RPMI8226 (cell line): ENCODE measurements around the gene PXDC1.
"Not testable (repeated sequence)": the region's sequence is repeated elsewhere in the genome, so short reads cannot be mapped to it uniquely, and the experiment has no call there.

Experiments
- DNase-seq: peaks from one replicate; pipeline ENCODE4 v3.0.0-alpha.2; 2015

Gene PXDC1

DNA sequence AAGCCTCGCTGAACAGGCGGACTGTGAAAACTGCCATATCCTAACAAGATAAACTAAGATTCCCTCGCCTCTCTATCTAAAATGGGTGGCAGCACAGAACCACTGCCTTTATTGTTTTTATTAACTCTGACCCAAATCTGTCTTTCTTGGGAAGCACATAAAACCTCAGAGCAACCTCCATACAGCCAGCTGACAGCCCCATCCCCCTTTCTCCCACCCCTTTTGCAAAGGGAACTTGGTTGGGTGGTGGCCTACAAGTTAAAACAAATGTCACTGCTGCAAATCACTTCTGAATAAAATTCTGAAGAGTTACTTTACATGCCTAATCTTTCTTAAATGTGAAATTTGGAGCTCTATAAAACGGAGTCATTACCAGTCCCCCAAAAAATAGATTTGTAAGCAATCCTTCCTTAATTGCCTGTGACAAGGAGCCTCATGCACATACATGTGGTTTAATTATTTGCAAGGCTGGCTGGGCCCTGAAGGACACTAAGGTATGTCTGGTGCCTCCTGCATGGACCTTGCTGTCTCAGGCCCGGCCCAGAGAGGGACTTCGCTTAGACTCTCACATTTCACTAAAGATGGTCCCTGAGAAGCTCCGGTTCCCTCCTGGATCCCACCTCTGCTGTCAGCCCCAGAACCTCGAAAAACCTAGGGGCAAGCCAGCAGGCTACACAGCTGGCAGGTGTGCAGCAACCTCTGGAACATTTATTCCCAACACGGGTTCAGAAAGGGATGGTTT, 21.7 kb downstream of the PXDC1 start:
- no peak for DNase-seq

DNA sequence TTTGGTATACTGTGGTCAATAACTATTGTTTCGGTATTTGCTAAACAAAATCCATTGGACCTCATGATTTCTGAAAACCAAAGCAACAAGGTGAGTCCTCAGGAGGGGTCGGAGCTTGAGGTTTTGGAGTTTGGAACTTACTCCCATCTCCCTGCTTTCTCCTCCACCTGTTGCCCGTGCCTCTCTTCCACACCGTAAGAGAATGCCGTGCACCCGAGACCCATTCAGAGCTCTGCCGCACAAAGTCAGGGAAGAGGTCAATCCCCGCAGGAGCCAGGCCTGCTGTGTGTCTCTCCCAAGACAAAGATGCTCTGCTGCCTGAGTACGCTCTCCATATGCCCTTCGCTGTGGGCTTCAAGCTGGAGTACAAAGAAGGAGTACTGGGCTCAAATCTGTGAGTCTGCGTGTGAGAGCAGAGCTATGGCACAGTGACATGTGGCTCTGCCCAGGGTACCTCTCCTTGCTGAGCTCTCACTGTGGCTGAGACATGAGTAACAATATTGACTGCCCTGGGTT, 23.9 kb downstream of the PXDC1 start:
- no peak for DNase-seq

DNA sequence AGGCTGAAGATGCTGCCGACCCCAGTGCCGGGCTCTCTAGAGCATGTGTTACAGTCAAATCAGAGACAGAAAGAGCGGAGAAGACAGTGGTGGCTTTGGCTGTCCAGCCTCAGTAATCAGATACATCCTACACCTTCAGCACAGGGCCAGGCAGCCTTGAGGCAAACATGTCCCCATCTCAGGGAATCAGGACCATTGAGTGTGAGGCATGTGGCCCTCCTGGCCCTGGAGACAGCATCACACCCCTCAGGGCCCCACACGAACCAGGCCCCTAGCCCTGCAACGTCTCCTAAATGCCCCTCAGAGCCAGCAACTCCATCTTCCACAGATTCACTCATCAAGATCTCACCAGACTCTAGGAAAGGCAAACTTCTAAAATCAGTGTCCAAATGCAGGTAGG, 24.5 kb downstream of the PXDC1 start:
- DNase-seq = no peak

DNA sequence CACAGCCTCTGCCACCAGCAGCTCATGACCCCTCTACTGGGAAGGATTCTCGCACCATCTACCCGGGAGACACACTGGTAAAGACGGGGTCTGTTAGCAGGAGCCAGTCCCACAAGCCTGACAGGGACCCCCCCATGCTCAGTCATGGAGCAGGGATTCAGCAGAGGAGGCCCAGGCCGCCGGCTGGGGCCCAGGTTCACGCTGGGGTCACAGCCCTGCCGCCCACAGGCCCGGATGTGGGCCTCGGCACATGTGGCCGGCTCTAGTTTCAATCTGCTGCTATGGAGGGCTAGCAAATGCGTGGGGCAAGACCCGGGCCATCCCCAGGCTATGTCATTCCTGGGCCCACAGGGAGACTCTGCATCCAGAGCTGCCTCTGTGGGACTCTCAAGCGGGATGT, 25.1 kb downstream of the PXDC1 start:
- DNase-seq = peak; percentile 59

- DNase-seq = no peak
Observed at GRCh38 chr6:3725145-3726047, 26.1 kb downstream of the PXDC1 start.

- no peak for DNase-seq
Observed at GRCh38 chr6:3724451-3725144, 26.9 kb downstream of the PXDC1 start.

DNA sequence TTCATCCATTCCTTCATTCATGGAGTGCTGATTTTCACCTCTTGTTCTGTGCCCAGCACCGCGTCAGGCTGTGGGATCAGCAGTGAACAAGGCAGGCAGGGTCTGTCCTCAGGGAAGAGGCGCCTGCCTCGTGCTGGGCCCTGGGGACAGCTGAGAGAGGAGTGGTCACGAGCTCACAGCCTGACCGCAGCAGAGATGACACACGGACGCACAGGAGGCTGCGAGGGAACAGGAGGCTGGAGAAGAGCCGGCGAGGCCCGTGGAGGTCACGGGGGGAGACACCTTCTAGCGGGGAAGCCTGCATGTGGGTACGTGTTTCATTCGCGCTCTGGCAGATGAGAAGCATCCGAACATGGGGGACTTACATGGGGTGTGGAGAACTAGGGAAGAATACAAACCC, 27.5 kb downstream of the PXDC1 start:
- no peak for DNase-seq

DNA sequence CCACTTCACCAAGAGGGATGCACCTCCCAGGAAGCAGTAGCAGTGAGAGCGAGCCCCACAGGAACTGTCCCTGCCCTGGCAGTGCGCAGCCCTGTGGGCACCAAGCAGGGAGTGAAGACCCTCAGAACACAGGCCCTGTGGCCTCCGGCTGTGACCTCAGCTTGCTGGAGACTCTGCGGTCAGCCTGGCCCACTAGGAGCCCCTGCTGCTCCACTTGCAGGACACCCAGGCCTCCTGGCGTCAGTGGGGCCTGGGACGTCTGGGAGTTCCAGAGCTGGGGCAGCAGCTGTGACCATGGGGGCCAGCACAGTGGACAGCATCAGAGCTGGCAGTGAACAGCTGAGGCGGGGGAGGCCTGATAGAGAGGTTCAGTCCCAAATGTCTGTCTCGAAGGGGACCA, 28.3 kb downstream of the PXDC1 start:
- DNase-seq = no peak

GRCh38 chr6:3722785-3723184, 28.7 kb downstream of the PXDC1 start:
- DNase-seq = no peak

- no peak for DNase-seq
Observed at GRCh38 chr6:3721810-3722621, 29.5 kb downstream of the PXDC1 start.

DNA sequence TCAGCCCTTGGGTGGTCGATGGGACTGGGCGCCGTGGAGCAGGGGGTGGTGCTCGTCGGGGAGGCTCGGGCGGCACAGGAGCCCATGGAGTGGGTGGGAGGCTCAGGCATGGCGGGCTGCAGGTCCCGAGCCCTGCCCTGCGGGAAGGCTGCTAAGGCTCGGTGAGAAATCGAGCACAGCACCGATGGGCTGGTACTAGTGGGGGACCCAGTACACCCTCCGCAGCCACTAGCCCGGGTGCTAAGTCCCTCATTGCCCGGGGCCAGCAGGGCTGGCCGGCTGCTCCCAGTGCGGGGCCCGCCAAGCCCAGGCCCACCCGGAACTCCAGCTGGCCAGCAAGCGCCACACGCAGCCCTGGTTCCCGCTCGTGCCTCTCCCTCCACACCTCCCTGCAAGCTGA, 30.7 kb downstream of the PXDC1 start:
- not testable (repeated sequence) for DNase-seq

DNA sequence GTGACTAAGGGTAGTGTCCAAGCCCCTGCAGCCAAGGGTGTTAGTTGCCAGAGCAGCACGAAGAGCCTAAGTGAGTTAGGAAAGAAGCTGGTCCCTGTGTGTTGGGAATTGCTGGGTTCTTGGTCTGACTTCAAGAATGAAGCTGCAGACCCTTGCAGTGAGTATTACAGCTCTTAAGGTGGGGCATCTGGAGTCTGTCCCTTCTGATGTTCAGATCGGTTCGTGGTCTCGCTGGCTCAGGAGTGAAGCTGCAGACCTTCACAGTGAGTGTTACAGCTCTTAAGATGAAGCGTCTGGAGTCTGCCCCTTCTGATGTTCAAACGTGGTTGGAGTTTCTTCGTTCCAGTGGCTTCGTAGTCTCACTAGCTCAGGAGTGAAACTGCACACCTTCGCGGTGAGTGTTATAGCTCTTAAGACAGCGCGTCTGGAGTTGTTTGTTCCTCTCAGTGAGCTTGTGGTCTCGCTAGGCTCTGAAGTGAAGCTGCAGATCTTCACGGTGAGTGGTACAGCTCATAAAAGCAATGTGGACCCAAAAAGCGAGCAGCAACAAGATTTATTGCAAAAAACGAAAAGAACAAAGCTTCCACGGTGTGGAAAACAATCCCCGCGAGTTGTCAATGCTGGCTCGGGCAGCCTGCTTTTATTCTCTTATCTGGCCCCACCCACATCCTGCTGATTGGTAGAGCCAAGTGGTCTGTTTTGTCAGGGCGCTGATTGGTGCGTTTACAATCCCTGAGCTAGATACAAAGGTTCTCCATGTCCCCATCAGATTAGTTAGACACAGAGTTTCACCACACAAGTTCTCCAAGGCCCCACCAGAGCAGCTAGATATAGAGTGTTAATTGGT, 31.8 kb downstream of the PXDC1 start:
- no peak for DNase-seq

DNA sequence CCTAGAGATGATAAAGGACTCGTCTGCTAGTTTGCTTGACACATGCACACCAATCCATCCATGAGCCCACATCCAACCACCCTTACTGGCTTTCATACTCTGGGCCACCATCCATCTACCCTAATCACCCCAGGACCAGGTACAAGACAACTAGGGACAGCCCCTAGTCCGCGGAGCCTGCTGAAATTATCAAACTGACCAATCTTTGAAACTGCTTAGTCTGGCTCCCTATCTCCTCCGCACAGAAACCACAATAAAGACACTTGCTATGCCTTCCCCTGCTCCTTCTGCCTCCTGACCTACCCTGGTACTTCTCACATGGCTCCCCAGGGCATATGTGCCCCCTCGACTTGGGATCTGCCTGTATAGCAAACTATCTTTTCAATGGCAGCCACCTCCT, 33.1 kb downstream of the PXDC1 start:
- no peak for DNase-seq

DNA sequence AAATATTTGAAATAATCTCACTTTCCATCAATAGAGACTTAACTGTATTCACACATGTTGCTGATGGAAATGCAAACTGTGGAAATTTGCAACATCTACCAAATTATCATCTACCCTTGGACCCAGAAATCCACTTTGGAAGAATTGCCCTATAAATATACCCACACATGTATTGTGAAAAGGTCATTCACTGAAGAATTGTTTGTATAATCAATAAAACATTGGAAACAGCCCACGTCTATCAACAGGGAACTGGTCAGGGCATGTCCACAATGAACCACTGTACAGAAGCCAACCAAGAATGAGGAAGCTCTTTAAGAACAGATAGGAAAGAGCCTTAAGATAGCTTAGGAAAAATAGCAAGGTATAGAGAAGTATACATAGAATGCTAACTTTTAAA, 36.2 kb downstream of the PXDC1 start:
- no peak for DNase-seq

- no peak for DNase-seq
Observed at GRCh38 chr6:3714768-3715167, 36.7 kb downstream of the PXDC1 start.

DNA sequence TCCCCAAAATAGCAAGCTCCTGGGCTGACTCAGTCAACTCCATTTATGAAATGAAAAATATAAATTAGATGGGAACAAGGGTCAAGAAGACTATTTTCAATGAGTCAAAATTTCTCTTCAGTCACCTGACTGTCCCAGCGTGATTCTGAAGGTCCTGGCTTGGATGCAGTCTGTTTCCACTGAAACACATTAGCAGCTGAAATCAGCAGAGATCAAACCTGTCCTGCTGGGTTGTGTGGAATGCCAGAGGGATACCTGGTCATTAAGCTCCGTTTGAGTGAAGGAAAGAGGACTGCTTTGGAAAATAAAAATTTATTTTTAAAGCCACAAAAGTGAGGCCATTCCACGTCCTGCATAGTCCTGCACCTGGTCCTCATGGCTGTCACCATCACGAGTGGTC, 37.4 kb downstream of the PXDC1 start:
- DNase-seq = no peak

- no peak for DNase-seq
Observed at GRCh38 chr6:3712827-3713665, 38.5 kb downstream of the PXDC1 start.

GRCh38 chr6:3711776-3712175, 39.7 kb downstream of the PXDC1 start:
- DNase-seq = no peak

GRCh38 chr6:3710403-3710802, 41.1 kb downstream of the PXDC1 start:
- DNase-seq = no peak

DNA sequence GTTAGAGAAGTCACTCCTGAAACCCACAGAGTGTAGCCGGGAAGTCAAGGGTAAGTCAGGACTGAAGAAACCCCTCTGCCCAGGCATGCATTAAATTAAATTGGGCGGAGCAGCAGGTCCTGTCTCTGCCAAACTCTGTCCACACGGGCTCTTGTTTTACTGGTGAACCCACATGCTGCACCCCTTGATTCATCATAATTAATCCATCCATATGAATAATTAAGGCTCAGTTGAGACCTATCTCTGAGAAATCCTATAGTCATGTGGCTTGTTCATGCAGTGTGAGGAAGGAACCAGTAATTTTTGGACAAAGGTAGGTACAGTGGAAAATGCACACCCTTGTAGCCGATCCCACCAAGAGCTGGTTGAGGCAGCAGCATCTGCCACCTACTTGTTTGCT, 43.0 kb downstream of the PXDC1 start:
- DNase-seq = no peak
